ENCODE data around the gene HLA-DPB1.

The HLA-DPB1 gene

DNA sequence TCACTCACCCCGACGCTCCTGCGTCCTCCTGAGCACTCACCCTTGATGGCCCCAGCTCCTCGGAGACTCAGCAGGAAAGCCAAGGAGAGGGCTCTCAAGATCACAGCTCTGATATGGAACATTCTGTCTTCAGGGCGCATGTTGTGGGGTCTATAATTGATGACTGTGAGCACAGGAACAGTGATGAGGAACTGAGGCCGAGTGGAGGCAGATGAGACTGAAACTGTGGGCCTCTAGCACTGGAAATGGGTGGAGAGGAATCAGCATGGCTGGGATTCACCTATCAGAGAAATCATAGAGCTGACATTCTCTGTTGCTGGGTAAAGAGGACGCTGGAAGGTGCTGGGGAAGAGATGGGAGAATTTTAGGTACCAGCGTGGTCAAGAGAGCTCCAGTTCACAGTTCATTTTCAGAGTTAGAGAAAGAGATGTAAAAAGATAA lies 2.3 kb upstream of the HLA-DPB1 start, which contains the start of gene HLA-DPA1:
HLA-DPA1 (minus strand) TSS at position 219 of the 441 bp plus-strand sequence.
- Histone ChIP-seq H3K27ac (ENCODE audit: low read length) (peak within 1 kb of the TSS; percentile 89), H3K9me3 (ENCODE audit: control insufficient read depth in 1 of 2, low read length in 2 of 2) (no peaks in the 10 kb centered on the region), H3K4me3 (ENCODE audit: low read depth in 1 of 2, low read length in 2 of 2) (peak within 1 kb of the TSS; percentile 49 to 65), H3K4me1 (ENCODE audit: control insufficient read depth in 1 of 2, insufficient read depth in 2 of 2, low read length in 2 of 2) (no peaks in the 10 kb centered on the region), H3K36me3 (ENCODE audit: control insufficient read depth in 1 of 2, insufficient read depth in 2 of 2, low read length in 2 of 2) (peaks cover 6 to 10% of the 10 kb centered on the region in 2 donors), H3K27me3 (ENCODE audit: low read depth, low read length) (no peaks in the 10 kb centered on the region)

- no peaks in the 10 kb centered on the region for H3K27me3 ChIP-seq (ENCODE audit: low read depth, low read length)
- H3K4me3 ChIP-seq (ENCODE audit: low read depth in 1 of 2, low read length in 2 of 2): no peak overlapping the region
- H3K9me3 ChIP-seq (ENCODE audit: control insufficient read depth in 1 of 2, low read length in 2 of 2): no peaks in the 10 kb centered on the region
- no peaks in the 10 kb centered on the region for H3K36me3 ChIP-seq (ENCODE audit: control insufficient read depth in 1 of 2, insufficient read depth in 2 of 2, low read length in 2 of 2)
- H3K27ac ChIP-seq (ENCODE audit: low read length): peak overlapping the region; percentile 86
- H3K4me1 ChIP-seq (ENCODE audit: control insufficient read depth in 1 of 2, insufficient read depth in 2 of 2, low read length in 2 of 2): no peaks in the 10 kb centered on the region
Observed at GRCh38 chr6:33075208-33075567, 602 bp upstream of the HLA-DPB1 start.

- peak overlapping the region; percentile 86 for H3K27ac ChIP-seq (ENCODE audit: low read length)
- no peaks in the 10 kb centered on the region for H3K9me3 ChIP-seq (ENCODE audit: control insufficient read depth in 1 of 2, low read length in 2 of 2)
- peak overlapping the region; percentile 21 to 64 for H3K4me3 ChIP-seq (ENCODE audit: low read depth in 1 of 2, low read length in 2 of 2)
- H3K36me3 ChIP-seq (ENCODE audit: control insufficient read depth in 1 of 2, insufficient read depth in 2 of 2, low read length in 2 of 2): no peaks in the 10 kb centered on the region
- H3K4me1 ChIP-seq (ENCODE audit: control insufficient read depth in 1 of 2, insufficient read depth in 2 of 2, low read length in 2 of 2): peaks cover 0 to 5% of the 10 kb centered on the region in 2 donors
- H3K27me3 ChIP-seq (ENCODE audit: low read depth, low read length): no peaks in the 10 kb centered on the region
Observed at GRCh38 chr6:33076406-33076934, 680 bp downstream of the HLA-DPB1 start.

DNA sequence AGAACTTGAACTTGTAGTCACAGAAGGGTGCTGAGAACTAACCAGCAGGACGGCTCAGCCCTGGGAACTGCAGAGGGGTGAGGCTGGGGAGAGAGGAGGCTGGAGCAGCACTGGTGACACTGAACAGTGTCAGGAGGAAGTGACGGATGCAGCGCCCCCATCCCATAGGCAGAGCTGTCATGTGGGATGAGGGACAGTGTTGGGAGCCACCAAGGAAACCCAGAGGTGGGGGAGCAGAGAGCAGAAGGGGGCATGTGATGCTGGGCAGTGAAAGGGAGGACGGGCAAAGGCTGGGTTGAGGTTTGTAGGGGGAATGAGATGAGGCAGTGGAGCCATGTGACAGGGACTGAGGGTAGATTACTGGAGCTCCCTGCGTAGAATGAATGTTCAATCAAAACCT lies 2.1 kb downstream of the HLA-DPB1 start:
- Histone ChIP-seq H3K9me3 (ENCODE audit: control insufficient read depth in 1 of 2, low read length in 2 of 2) (no peaks in the 10 kb centered on the region), H3K4me1 (ENCODE audit: control insufficient read depth in 1 of 2, insufficient read depth in 2 of 2, low read length in 2 of 2) (peaks cover 0 to 5% of the 10 kb centered on the region in 2 donors), H3K4me3 (ENCODE audit: low read depth in 1 of 2, low read length in 2 of 2) (peak overlapping the region in 1 of 2 donors; percentile 34), H3K27me3 (ENCODE audit: low read depth, low read length) (no peaks in the 10 kb centered on the region), H3K27ac (ENCODE audit: low read length) (no peak overlapping the region), H3K36me3 (ENCODE audit: control insufficient read depth in 1 of 2, insufficient read depth in 2 of 2, low read length in 2 of 2) (no peaks in the 10 kb centered on the region)

- no peaks in the 10 kb centered on the region for H3K36me3 ChIP-seq (ENCODE audit: control insufficient read depth in 1 of 2, insufficient read depth in 2 of 2, low read length in 2 of 2)
- H3K9me3 ChIP-seq (ENCODE audit: control insufficient read depth in 1 of 2, low read length in 2 of 2): no peaks in the 10 kb centered on the region
- H3K4me3 ChIP-seq (ENCODE audit: low read depth in 1 of 2, low read length in 2 of 2): no peak overlapping the region
- no peak overlapping the region for H3K27ac ChIP-seq (ENCODE audit: low read length)
- no peaks in the 10 kb centered on the region for H3K27me3 ChIP-seq (ENCODE audit: low read depth, low read length)
- peaks cover 0 to 5% of the 10 kb centered on the region in 2 donors for H3K4me1 ChIP-seq (ENCODE audit: control insufficient read depth in 1 of 2, insufficient read depth in 2 of 2, low read length in 2 of 2)
Observed at GRCh38 chr6:33078442-33078841, 2.7 kb downstream of the HLA-DPB1 start.

- no peak overlapping the region for H3K4me3 ChIP-seq (ENCODE audit: low read depth in 1 of 2, low read length in 2 of 2)
- H3K27ac ChIP-seq (ENCODE audit: low read length): no peak overlapping the region
Observed at GRCh38 chr6:33078919-33079521, 3.2 kb downstream of the HLA-DPB1 start.

DNA sequence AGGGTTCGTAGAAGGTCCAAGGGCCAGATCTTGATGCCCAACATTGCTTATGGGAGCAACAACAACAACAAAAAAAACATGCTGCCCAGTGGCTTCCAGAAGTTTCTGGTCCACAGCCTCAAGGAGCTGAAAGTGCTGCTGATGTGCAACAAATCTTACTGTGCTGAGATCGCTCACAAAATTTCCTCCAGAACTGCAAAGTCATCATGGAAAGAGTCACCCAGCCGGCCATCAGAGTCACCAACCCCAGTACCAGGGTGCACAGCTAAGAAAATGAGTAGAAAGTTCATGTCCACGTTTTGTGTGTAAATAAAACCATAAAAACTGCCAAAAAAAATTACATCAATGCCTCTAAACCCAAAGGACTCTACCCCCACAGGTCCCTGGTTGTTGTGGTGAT lies 3.8 kb downstream of the HLA-DPB1 start:
- Histone ChIP-seq H3K27ac (ENCODE audit: low read length) (no peak overlapping the region), H3K36me3 (ENCODE audit: control insufficient read depth in 1 of 2, insufficient read depth in 2 of 2, low read length in 2 of 2) (peaks cover 0 to under 1% of the 10 kb centered on the region in 2 donors), H3K27me3 (ENCODE audit: low read depth, low read length) (no peaks in the 10 kb centered on the region), H3K4me3 (ENCODE audit: low read depth in 1 of 2, low read length in 2 of 2) (peak overlapping the region in 1 of 2 donors; percentile 65), H3K4me1 (ENCODE audit: control insufficient read depth in 1 of 2, insufficient read depth in 2 of 2, low read length in 2 of 2) (peaks cover 0 to 5% of the 10 kb centered on the region in 2 donors), H3K9me3 (ENCODE audit: control insufficient read depth in 1 of 2, low read length in 2 of 2) (no peaks in the 10 kb centered on the region)

More at GRCh38 chr6:33078919-33079521, 3.2 kb downstream of the HLA-DPB1 start:
- H3K27me3 ChIP-seq (ENCODE audit: low read depth, low read length): no peaks in the 10 kb centered on the region
- H3K4me1 ChIP-seq (ENCODE audit: control insufficient read depth in 1 of 2, insufficient read depth in 2 of 2, low read length in 2 of 2): peaks cover 0 to 5% of the 10 kb centered on the region in 2 donors
- H3K36me3 ChIP-seq (ENCODE audit: control insufficient read depth in 1 of 2, insufficient read depth in 2 of 2, low read length in 2 of 2): no peaks in the 10 kb centered on the region
- no peaks in the 10 kb centered on the region for H3K9me3 ChIP-seq (ENCODE audit: control insufficient read depth in 1 of 2, low read length in 2 of 2)

GRCh38 chr6:33080127-33081089 lies 4.6 kb downstream of the HLA-DPB1 start:
- Histone ChIP-seq H3K4me1 (ENCODE audit: control insufficient read depth in 1 of 2, insufficient read depth in 2 of 2, low read length in 2 of 2) (peaks cover 0 to 5% of the 10 kb centered on the region in 2 donors), H3K36me3 (ENCODE audit: control insufficient read depth in 1 of 2, insufficient read depth in 2 of 2, low read length in 2 of 2) (peaks cover 4 to 9% of the 10 kb centered on the region in 2 donors), H3K27me3 (ENCODE audit: low read depth, low read length) (no peaks in the 10 kb centered on the region), H3K4me3 (ENCODE audit: low read depth in 1 of 2, low read length in 2 of 2) (peak overlapping the region; percentile 65), H3K9me3 (ENCODE audit: control insufficient read depth in 1 of 2, low read length in 2 of 2) (no peaks in the 10 kb centered on the region), H3K27ac (ENCODE audit: low read length) (peak overlapping the region; percentile 75)

DNA sequence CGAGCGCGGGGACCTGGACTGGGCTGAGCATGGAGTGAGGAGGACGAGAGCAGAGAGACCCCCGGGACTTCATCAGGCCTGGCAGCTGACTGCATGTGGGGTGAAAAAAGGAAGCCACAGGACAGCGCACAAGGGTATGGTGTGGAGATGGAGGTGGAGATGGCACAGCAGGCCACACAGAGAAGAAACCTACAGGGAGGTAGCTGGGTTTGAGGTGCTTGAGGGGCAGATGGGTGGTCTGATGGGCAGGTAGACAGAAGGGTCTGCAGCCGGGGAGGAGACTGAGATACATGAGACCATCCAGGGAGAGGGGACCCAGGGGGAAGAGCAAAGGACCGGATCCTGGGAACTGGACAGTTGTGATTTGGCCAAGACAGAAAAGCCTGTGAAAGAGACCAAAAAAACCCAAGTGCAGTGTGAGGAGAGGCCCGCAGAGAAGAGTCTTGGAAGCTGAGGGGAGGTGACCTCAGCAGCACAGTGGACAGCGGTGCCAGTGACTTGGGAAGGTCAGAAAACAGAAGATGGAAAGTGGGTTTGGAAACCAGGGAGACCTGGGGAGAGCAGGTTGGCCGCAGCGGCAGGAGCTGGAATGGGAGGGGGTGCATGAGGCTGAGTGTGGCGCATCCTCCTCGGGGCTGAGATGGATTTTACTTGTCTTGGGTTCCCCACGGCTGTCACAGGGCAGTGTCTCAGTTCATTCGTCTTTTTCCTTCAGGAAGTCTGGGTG lies 5.5 kb downstream of the HLA-DPB1 start:
- Histone ChIP-seq H3K4me1 (ENCODE audit: control insufficient read depth in 1 of 2, insufficient read depth in 2 of 2, low read length in 2 of 2) (peaks cover 0 to 5% of the 10 kb centered on the region in 2 donors), H3K4me3 (ENCODE audit: low read depth in 1 of 2, low read length in 2 of 2) (peak overlapping the region; percentile 65), H3K27me3 (ENCODE audit: low read depth, low read length) (no peaks in the 10 kb centered on the region), H3K27ac (ENCODE audit: low read length) (no peak overlapping the region), H3K36me3 (ENCODE audit: control insufficient read depth in 1 of 2, insufficient read depth in 2 of 2, low read length in 2 of 2) (peaks cover 7 to 17% of the 10 kb centered on the region in 2 donors), H3K9me3 (ENCODE audit: control insufficient read depth in 1 of 2, low read length in 2 of 2) (no peaks in the 10 kb centered on the region)

GRCh38 chr6:33082702-33083101 lies 6.9 kb downstream of the HLA-DPB1 start:
- Histone ChIP-seq H3K27ac (ENCODE audit: low read length) (no peak overlapping the region), H3K36me3 (ENCODE audit: control insufficient read depth in 1 of 2, insufficient read depth in 2 of 2, low read length in 2 of 2) (peaks cover 10 to 20% of the 10 kb centered on the region in 2 donors), H3K9me3 (ENCODE audit: control insufficient read depth in 1 of 2, low read length in 2 of 2) (no peaks in the 10 kb centered on the region), H3K4me3 (ENCODE audit: low read depth in 1 of 2, low read length in 2 of 2) (no peak overlapping the region), H3K4me1 (ENCODE audit: control insufficient read depth in 1 of 2, insufficient read depth in 2 of 2, low read length in 2 of 2) (peaks cover 0 to 5% of the 10 kb centered on the region in 2 donors), H3K27me3 (ENCODE audit: low read depth, low read length) (no peaks in the 10 kb centered on the region)
